IMR-90 (cell line): ENCODE data around the gene ANKUB1. TPM values are rescaled to one million over a fixed set of nuclear protein-coding genes. Genes with fewer than 3 reads are reported as not detected.

Experiments
- ATAC-seq: fragments of 200-7000 bp; cut with Tn5 transposase; 2 replicates; pipeline ENCODE4 v1.9.1; 2020; ENCODE audit warnings: low read depth, mild to moderate bottlenecking, moderate library complexity
- BruUV-seq: library from RNA; stranded (reverse); fragments of 400-500 nt; replicated peaks from 2 replicates; lab custom pipeline; 2021; lab: Mats Ljungman, UMichigan
- CTCF ChIA-PET: fragments of 300-600 bp; formaldehyde crosslinking; extraction: SDS; loops from one replicate; lab custom pipeline; 2021; ENCODE audit warnings: antibody characterized with exemption; lab: Yijun Ruan, JAX
- POLR2A ChIA-PET: fragments of 300-600 bp; sonication (Branson Sonifier 250); formaldehyde crosslinking; loops from one replicate; lab custom pipeline; 2022; ENCODE audit warnings: antibody characterized with exemption; ENCODE audit not compliant: unreplicated experiment; lab: Charles Lee
- DNase-seq: peaks from one replicate; pipeline ENCODE4 v3.0.0; 2013
- H2AFZ ChIP-seq: replicated peaks from 2 replicates; pipeline ENCODE3; 2013; ENCODE audit warnings: low read length, mild to moderate bottlenecking; ENCODE audit not compliant: poor library complexity
- H2AK5ac ChIP-seq: 2 replicates; pipeline ENCODE4 v1.6.1; 2013; ENCODE audit warnings: low read depth, low read length, inconsistent platforms
- H2AK9ac ChIP-seq: replicated peaks from 2 replicates; pipeline ENCODE3; 2013; ENCODE audit warnings: mild to moderate bottlenecking, low read depth, low read length, moderate library complexity; ENCODE audit not compliant: poor library complexity
- H2BK120ac ChIP-seq: 2 replicates; pipeline ENCODE4 v1.6.1; 2013; ENCODE audit warnings: low read depth, low read length, inconsistent platforms
- H2BK15ac ChIP-seq: 3 replicates; pipeline ENCODE4 v1.6.1; 2013; ENCODE audit warnings: low read depth, low read length, inconsistent platforms
- H2BK20ac ChIP-seq: 2 replicates; pipeline ENCODE4 v1.6.1; 2013; ENCODE audit warnings: low read depth, mild to moderate bottlenecking, inconsistent platforms, low read length, moderate library complexity
- H2BK5ac ChIP-seq: 2 replicates; pipeline ENCODE4 v1.6.1; 2013; ENCODE audit warnings: mild to moderate bottlenecking, low read depth, low read length, inconsistent platforms; ENCODE audit not compliant: poor library complexity, severe bottlenecking
- H3K14ac ChIP-seq: replicated peaks from 2 replicates; pipeline ENCODE4 v1.6.1; 2013; ENCODE audit warnings: low read depth, low read length, inconsistent platforms
- H3K18ac ChIP-seq: 2 replicates; pipeline ENCODE4 v1.6.1; 2013; ENCODE audit warnings: low read depth, low read length, control low read depth
- H3K23ac ChIP-seq: 2 replicates; pipeline ENCODE4 v1.6.1; 2013; ENCODE audit warnings: low read depth, low read length, inconsistent platforms
- H3K27ac ChIP-seq: 2 replicates; pipeline ENCODE4 v1.5.1; 2013; ENCODE audit warnings: mild to moderate bottlenecking, control low read depth, low read length; ENCODE audit not compliant: insufficient read depth
- H3K27me3 ChIP-seq: 2 replicates; pipeline ENCODE4 v1.6.1; 2013; ENCODE audit warnings: low read length; ENCODE audit not compliant: control insufficient read depth, insufficient read depth
- H3K36me3 ChIP-seq: 2 replicates; pipeline ENCODE4 v1.6.1; 2013; ENCODE audit warnings: low read length, mixed read lengths; ENCODE audit not compliant: control insufficient read depth, insufficient read depth
- H3K4ac ChIP-seq: 2 replicates; pipeline ENCODE4 v1.6.1; 2013; ENCODE audit warnings: low read depth, low read length, inconsistent platforms
- H3K4me1 ChIP-seq: 2 replicates; pipeline ENCODE4 v1.6.1; 2013; ENCODE audit warnings: low read length, mixed read lengths; ENCODE audit not compliant: control insufficient read depth, insufficient read depth
- H3K4me2 ChIP-seq: 2 replicates; pipeline ENCODE4 v1.6.1; 2013; ENCODE audit warnings: low read depth, mild to moderate bottlenecking, control low read depth, low read length, moderate library complexity
- H3K4me3 ChIP-seq: 2 replicates; pipeline ENCODE4 v1.5.1; 2013; ENCODE audit warnings: low read depth, mild to moderate bottlenecking, control low read depth, low read length, moderate library complexity; ENCODE audit not compliant: insufficient read depth
- H3K56ac ChIP-seq: 2 replicates; pipeline ENCODE4 v1.6.1; 2013; ENCODE audit warnings: low read length, inconsistent platforms; ENCODE audit not compliant: insufficient read depth; ENCODE audit errors: extremely low read depth
- H3K79me1 ChIP-seq, 2 experiments: 2 replicates each; pipeline ENCODE4 v1.6.1; 2013; ENCODE audit warnings: low read length in 2 of 2, inconsistent platforms in 1 of 2, low read depth in 1 of 2
- H3K9ac ChIP-seq: 2 replicates; pipeline ENCODE4 v1.6.1; 2013; ENCODE audit warnings: low read depth, low read length, control low read depth
- H3K9me1 ChIP-seq: 2 replicates; pipeline ENCODE4 v1.6.1; 2013; ENCODE audit warnings: low read length, inconsistent platforms; ENCODE audit not compliant: insufficient read depth
- H3K9me3 ChIP-seq: 2 replicates; pipeline ENCODE4 v1.6.1; 2013; ENCODE audit warnings: low read length; ENCODE audit not compliant: control insufficient read depth, insufficient read depth
- H4K20me1 ChIP-seq: 2 replicates; pipeline ENCODE4 v1.6.1; 2013; ENCODE audit warnings: low read length, inconsistent platforms; ENCODE audit not compliant: insufficient read depth
- H4K5ac ChIP-seq: 2 replicates; pipeline ENCODE4 v1.6.1; 2013; ENCODE audit warnings: mild to moderate bottlenecking, low read depth, low read length, control low read depth
- H4K8ac ChIP-seq, 2 experiments: 2 replicates each; pipeline ENCODE4 v1.6.1; 2013; ENCODE audit warnings: low read depth in 2 of 2, low read length in 2 of 2, control low read depth in 1 of 2, inconsistent platforms in 1 of 2
- H4K91ac ChIP-seq: 2 replicates; pipeline ENCODE4 v1.6.1; 2013; ENCODE audit warnings: low read depth, low read length, inconsistent platforms; ENCODE audit not compliant: insufficient read depth
- BHLHE40 ChIP-seq: fragments of 150-350 bp; IDR thresholded peaks from 2 replicates; pipeline ENCODE4 v1.6.1; 2016; ENCODE audit warnings: mild to moderate bottlenecking, low read depth, low read length
- CEBPB ChIP-seq: IDR thresholded peaks from 2 replicates; pipeline ENCODE4 v1.6.1; 2012; ENCODE audit warnings: low read depth, low read length, improper control_type of control experiment
- CHD1 ChIP-seq: IDR thresholded peaks from 2 replicates; pipeline ENCODE4 v1.6.1; 2012; ENCODE audit warnings: low read depth, low read length, improper control_type of control experiment
- FOS ChIP-seq: fragments of 150-350 bp; IDR thresholded peaks from 2 replicates; pipeline ENCODE4 v1.6.1; 2016; ENCODE audit warnings: low read depth, low read length
- MAFK ChIP-seq: IDR thresholded peaks from 2 replicates; pipeline ENCODE4 v1.6.1; 2012; ENCODE audit warnings: low read depth, low read length, improper control_type of control experiment
- MAZ ChIP-seq: IDR thresholded peaks from 2 replicates; pipeline ENCODE4 v1.6.1; 2012; ENCODE audit warnings: low read depth, mild to moderate bottlenecking, low read length, improper control_type of control experiment, moderate library complexity, borderline replicate concordance
- NFE2L2 ChIP-seq: fragments of 150-350 bp; IDR thresholded peaks from 2 replicates; pipeline ENCODE4 v1.6.1; 2016; ENCODE audit warnings: low read depth, mild to moderate bottlenecking, low read length
- POLR2A ChIP-seq: IDR thresholded peaks from 2 replicates; pipeline ENCODE4 v1.6.1; 2012; ENCODE audit warnings: mild to moderate bottlenecking, low read depth, low read length
- RAD21 ChIP-seq: IDR thresholded peaks from 2 replicates; pipeline ENCODE4 v1.6.1; 2012; ENCODE audit warnings: low read length, improper control_type of control experiment
- RCOR1 ChIP-seq: IDR thresholded peaks from 2 replicates; pipeline ENCODE4 v1.6.1; 2012; ENCODE audit warnings: mild to moderate bottlenecking, low read length, improper control_type of control experiment; ENCODE audit not compliant: insufficient replicate concordance
- RFX5 ChIP-seq: IDR thresholded peaks from 2 replicates; pipeline ENCODE4 v1.8.0; 2012; ENCODE audit warnings: low read depth, mild to moderate bottlenecking, low read length, moderate library complexity
- SMC3 ChIP-seq: fragments of 150-350 bp; IDR thresholded peaks from 2 replicates; pipeline ENCODE4 v1.6.1; 2016; ENCODE audit warnings: low read depth, mild to moderate bottlenecking, antibody characterized with exemption, low read length, moderate library complexity
- WGBS, 2 experiments: methylation state at CpG; one replicate each; pipeline versions ENCODE4 v1.1.5 to v1.1.7; 2013; ENCODE audit warnings: missing lambda C conversion rate in 2 of 2; ENCODE audit not compliant: insufficient read length in 1 of 2; ENCODE audit errors: extremely low coverage in 2 of 2; 5-methylcytosine and 5-hydroxymethylcytosine counted together
- dilution Hi-C: fragments of 300-500 bp; cut with HindIII; formaldehyde crosslinking; loops from one replicate; pipeline ENCODE4 v1.14.3; 2018; ENCODE audit warnings: low sequenced_read_pairs; ENCODE audit not compliant: unreplicated experiment
- in situ Hi-C: fragments of 300-500 bp; cut with MboI; formaldehyde crosslinking; loops from 3 replicates; pipeline ENCODE4 v1.14.3; 2019; ENCODE audit warnings: low sequenced_read_pairs, inconsistent platforms, mixed read lengths
- intact Hi-C: fragments of 100-400 bp; cut with micrococcal nuclease; formaldehyde crosslinking; loops from 2 replicates; pipeline ENCODE4 v1.10.0; 2022
- polyA plus RNA-seq, 3 experiments: library from polyadenylated mRNA; depleted of rRNA; stranded (reverse); fragments of >200 nt; gene quantifications; 2 replicates each; pipeline ENCODE4 v1.2.3, GENCODE V29; 2012; ENCODE audit warnings: low replicate concordance in 1 of 3
- total RNA-seq: library from RNA; depleted of rRNA; stranded (reverse); fragments of >200 nt; gene quantifications from 2 replicates; pipeline ENCODE4 v1.2.3, GENCODE V29; 2012
- TF ChIP-seq, protein P1 (sequence below): conservative IDR thresholded peaks from 2 replicates; pipeline ENCODE4 v1.5.1; 2012; ENCODE audit warnings: mild to moderate bottlenecking, low read depth, low read length, improper control_type of control experiment
- TF ChIP-seq, protein P2 (sequence below): fragments of 150-350 bp; IDR thresholded peaks from 2 replicates; pipeline ENCODE4 v1.6.1; 2016; ENCODE audit warnings: low read depth, mild to moderate bottlenecking, low read length, moderate library complexity, borderline replicate concordance
- TF ChIP-seq, protein P3 (sequence below): fragments of 150-350 bp; IDR thresholded peaks from 2 replicates; pipeline ENCODE4 v1.6.1; 2017; ENCODE audit warnings: mild to moderate bottlenecking, antibody characterized with exemption, low read length, low read depth

The ANKUB1 gene
- total and polyA plus RNA-seq, 2 of the 4 experiments (the other 2 are of a cell fraction): not detected

DNA sequence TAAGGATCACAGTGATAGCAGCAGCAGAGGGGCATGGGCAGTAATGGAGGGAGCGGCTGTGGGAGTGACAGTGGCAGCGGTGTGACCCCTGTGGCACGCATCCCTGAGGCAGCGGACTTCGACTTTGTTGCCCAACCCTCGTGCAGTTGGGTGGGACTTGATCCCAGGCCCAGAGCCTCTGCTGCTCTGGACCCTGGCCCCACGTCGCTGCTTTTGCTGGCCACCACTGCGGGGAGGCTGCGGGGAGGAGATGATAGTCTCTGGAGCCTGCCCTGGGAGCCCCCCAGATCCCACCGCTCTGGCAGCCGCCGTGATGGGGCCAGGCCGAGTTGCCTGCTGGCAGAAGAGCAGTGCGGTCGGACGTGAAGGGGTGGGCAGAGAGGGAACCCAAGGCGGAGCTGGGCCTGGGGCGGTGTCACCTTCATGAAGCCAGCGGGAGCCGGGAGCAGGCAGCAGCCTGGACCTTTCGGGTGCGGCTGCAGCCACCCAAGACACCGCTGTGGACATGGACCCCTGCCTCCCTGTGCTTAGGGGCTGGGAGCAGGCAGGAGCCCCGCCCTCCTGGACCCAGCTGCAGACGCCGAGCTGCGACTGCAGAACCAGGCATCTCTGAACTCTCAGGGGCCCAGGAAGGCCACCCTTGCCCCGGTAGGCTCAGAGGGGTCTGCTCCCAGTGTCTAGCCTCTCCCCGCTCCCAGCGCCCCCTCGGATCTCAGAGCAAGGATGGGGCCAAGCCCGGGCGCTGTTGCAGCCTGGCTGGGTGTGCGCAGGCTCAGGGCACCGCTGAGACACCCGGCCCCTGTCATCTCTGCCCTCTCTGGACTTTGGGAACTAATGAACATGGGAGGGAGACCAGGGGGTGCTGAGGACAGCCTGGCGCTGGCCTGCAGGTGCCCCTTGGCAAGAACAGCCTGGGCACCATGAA lies 78.4 kb downstream of the ANKUB1 start:
- intact Hi-C loops (no loop called here), in situ Hi-C loops (loop anchor here (25.0 kb wide), 2 partner anchors 602 to 752 kb away; no protein-coding TSS in a partner anchor), dilution Hi-C loops (no loop called here)
- CTCF ChIA-PET: no interaction called here
- H3K4me1 ChIP-seq: no peaks in the 10 kb centered on the region
- H3K18ac ChIP-seq: no peak overlapping the region
- no peaks in the 10 kb centered on the region for H3K36me3 ChIP-seq
- H2BK15ac ChIP-seq: no peak overlapping the region
- no peak overlapping the region for H4K8ac ChIP-seq
- ATAC-seq (no peak), DNase-seq (no peak)
- no peak overlapping the region for H3K14ac ChIP-seq
- no TSS peak for BruUV-seq
- H3K27me3 ChIP-seq: no peaks in the 10 kb centered on the region
- H3K4ac ChIP-seq: no peak overlapping the region
- H3K9me3 ChIP-seq: no peaks in the 10 kb centered on the region
- no peak overlapping the region for H2AK5ac ChIP-seq
- H2AK9ac ChIP-seq: no peak overlapping the region
- H3K56ac ChIP-seq: no peak overlapping the region
- WGBS, 2 experiments: 91% methylated on average over 19 of the region's 38 CpGs; no CpG with 5 or more reads in 1 of the 2 experiments
- no peak overlapping the region for H4K5ac ChIP-seq
- no peak overlapping the region for H3K27ac ChIP-seq
- no peaks in the 10 kb centered on the region for H4K20me1 ChIP-seq
- POLR2A ChIA-PET: no interaction called here
- H3K4me3 ChIP-seq: no peak overlapping the region
- H3K79me1 ChIP-seq: no peaks in the 10 kb centered on the region; a peak in 1 of 4 replicates
- no peak overlapping the region for H2BK5ac ChIP-seq
- H4K91ac ChIP-seq: no peak overlapping the region
- H3K9me1 ChIP-seq: no peaks in the 10 kb centered on the region
- no peak overlapping the region for H3K23ac ChIP-seq
- H2BK120ac ChIP-seq: no peak overlapping the region
- H3K9ac ChIP-seq: no peak overlapping the region
- no peak overlapping the region for H2AFZ ChIP-seq
- H2BK20ac ChIP-seq: no peak overlapping the region
- no peak overlapping the region for H3K4me2 ChIP-seq
- TF ChIP-seq, protein P1, sequence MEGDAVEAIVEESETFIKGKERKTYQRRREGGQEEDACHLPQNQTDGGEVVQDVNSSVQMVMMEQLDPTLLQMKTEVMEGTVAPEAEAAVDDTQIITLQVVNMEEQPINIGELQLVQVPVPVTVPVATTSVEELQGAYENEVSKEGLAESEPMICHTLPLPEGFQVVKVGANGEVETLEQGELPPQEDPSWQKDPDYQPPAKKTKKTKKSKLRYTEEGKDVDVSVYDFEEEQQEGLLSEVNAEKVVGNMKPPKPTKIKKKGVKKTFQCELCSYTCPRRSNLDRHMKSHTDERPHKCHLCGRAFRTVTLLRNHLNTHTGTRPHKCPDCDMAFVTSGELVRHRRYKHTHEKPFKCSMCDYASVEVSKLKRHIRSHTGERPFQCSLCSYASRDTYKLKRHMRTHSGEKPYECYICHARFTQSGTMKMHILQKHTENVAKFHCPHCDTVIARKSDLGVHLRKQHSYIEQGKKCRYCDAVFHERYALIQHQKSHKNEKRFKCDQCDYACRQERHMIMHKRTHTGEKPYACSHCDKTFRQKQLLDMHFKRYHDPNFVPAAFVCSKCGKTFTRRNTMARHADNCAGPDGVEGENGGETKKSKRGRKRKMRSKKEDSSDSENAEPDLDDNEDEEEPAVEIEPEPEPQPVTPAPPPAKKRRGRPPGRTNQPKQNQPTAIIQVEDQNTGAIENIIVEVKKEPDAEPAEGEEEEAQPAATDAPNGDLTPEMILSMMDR: no peak
- TF ChIP-seq, protein P2, sequence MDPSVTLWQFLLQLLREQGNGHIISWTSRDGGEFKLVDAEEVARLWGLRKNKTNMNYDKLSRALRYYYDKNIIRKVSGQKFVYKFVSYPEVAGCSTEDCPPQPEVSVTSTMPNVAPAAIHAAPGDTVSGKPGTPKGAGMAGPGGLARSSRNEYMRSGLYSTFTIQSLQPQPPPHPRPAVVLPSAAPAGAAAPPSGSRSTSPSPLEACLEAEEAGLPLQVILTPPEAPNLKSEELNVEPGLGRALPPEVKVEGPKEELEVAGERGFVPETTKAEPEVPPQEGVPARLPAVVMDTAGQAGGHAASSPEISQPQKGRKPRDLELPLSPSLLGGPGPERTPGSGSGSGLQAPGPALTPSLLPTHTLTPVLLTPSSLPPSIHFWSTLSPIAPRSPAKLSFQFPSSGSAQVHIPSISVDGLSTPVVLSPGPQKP: no peak
- TF ChIP-seq RAD21 (no peak), RFX5 (no peak), MAZ (no peak), NFE2L2 (no peak), CHD1 (no peak), CEBPB (no peak), POLR2A (no peak), RCOR1 (no peak), MAFK (no peak), FOS (no peak), BHLHE40 (no peak), SMC3 (no peak)
- TF ChIP-seq, protein P3, sequence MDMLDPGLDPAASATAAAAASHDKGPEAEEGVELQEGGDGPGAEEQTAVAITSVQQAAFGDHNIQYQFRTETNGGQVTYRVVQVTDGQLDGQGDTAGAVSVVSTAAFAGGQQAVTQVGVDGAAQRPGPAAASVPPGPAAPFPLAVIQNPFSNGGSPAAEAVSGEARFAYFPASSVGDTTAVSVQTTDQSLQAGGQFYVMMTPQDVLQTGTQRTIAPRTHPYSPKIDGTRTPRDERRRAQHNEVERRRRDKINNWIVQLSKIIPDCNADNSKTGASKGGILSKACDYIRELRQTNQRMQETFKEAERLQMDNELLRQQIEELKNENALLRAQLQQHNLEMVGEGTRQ: no peak
